ENCODE data around the gene TPCN2.

GRCh38 chr11:69083531-69084247, 35.0 kb downstream of the TPCN2 start:
- TF ChIP-seq CTCF (IDR thresholded peaks at IDR 0.05) (no peak), EP300 (IDR thresholded peaks at IDR 0.05) (no peak)
